ENCODE measurements around the gene MLN.

DNA sequence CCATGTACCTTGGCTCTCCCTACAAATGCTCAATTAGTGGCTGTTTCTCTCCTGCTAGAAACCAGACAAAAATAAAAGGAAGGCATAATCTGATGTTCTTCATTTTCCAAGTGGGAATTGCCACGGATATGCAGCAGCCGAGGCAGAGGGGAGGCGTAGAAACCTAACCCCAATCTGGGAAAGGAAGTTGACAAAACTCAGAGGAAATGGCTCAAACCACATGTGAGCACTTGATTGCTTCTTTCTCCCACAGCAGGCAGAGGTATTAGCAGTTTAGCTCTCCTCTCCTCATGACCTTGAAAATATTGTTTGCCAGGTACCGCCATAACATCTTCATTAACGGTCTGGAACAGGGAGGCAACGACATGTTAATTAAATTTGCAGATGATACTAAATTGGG is 3.8 kb upstream of the MLN start:
- TF ChIP-seq, protein P1, sequence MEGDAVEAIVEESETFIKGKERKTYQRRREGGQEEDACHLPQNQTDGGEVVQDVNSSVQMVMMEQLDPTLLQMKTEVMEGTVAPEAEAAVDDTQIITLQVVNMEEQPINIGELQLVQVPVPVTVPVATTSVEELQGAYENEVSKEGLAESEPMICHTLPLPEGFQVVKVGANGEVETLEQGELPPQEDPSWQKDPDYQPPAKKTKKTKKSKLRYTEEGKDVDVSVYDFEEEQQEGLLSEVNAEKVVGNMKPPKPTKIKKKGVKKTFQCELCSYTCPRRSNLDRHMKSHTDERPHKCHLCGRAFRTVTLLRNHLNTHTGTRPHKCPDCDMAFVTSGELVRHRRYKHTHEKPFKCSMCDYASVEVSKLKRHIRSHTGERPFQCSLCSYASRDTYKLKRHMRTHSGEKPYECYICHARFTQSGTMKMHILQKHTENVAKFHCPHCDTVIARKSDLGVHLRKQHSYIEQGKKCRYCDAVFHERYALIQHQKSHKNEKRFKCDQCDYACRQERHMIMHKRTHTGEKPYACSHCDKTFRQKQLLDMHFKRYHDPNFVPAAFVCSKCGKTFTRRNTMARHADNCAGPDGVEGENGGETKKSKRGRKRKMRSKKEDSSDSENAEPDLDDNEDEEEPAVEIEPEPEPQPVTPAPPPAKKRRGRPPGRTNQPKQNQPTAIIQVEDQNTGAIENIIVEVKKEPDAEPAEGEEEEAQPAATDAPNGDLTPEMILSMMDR (IDR thresholded peaks at IDR 0.05): no peak
- TF ChIP-seq POLR2A (IDR thresholded peaks at IDR 0.05): no peak
